Mesenchymal stem cell (in vitro differentiated cells and primary cell): ENCODE results near the gene BORCS6.
A peak's percentile ranks its signal among the peaks of the same experiment; 100 is the strongest.

Source experiments
- DNase-seq: peaks from one replicate; pipeline ENCODE4 v3.0.0-alpha.2; 2013
- H2AFZ ChIP-seq: one replicate; pipeline ENCODE4 v1.6.1; 2013; ENCODE audit warnings: low read depth, mild to moderate bottlenecking, control low read depth, inconsistent platforms, low read length, moderate library complexity
- H2AK5ac ChIP-seq: 2 replicates; pipeline ENCODE4 v1.6.1; 2013; ENCODE audit warnings: low read length, moderate library complexity, mild to moderate bottlenecking, inconsistent platforms; ENCODE audit not compliant: severe bottlenecking
- H2BK120ac ChIP-seq: one replicate; pipeline ENCODE4 v1.6.1; 2013; ENCODE audit warnings: low read depth, mild to moderate bottlenecking, inconsistent platforms, low read length, moderate library complexity
- H2BK12ac ChIP-seq, 2 experiments: one replicate each; pipeline ENCODE4 v1.6.1; 2013; ENCODE audit warnings: inconsistent platforms in 2 of 2, low read length in 2 of 2, mild to moderate bottlenecking in 2 of 2, moderate library complexity in 2 of 2, control low read depth in 1 of 2
- H2BK15ac ChIP-seq: one replicate; pipeline ENCODE4 v1.6.1; 2013; ENCODE audit warnings: mild to moderate bottlenecking, low read depth, inconsistent platforms; ENCODE audit not compliant: poor library complexity, severe bottlenecking
- H2BK5ac ChIP-seq: 2 replicates; pipeline ENCODE4 v1.6.1; 2013; ENCODE audit warnings: low read depth, mild to moderate bottlenecking, low read length, control low read depth, inconsistent platforms; ENCODE audit not compliant: poor library complexity, severe bottlenecking
- H3K14ac ChIP-seq, 2 experiments: one replicate each; pipeline ENCODE4 v1.6.1; 2013; ENCODE audit warnings: inconsistent platforms in 2 of 2, low read length in 2 of 2, control low read depth in 1 of 2, mild to moderate bottlenecking in 1 of 2, moderate library complexity in 1 of 2
- H3K18ac ChIP-seq, 2 experiments: one replicate each; pipeline ENCODE4 v1.6.1; 2013; ENCODE audit warnings: inconsistent platforms in 2 of 2, low read length in 2 of 2, control low read depth in 1 of 2, low read depth in 1 of 2, mild to moderate bottlenecking in 1 of 2
- H3K23ac ChIP-seq, 2 experiments: one replicate each; pipeline ENCODE4 v1.6.1; 2013; ENCODE audit warnings: inconsistent platforms in 2 of 2, low read length in 2 of 2, mild to moderate bottlenecking in 2 of 2, moderate library complexity in 2 of 2, control low read depth in 1 of 2
- H3K27ac ChIP-seq: 2 replicates; pipeline ENCODE4 v1.5.1; 2013; ENCODE audit warnings: mild to moderate bottlenecking, moderate library complexity, low read length, control low read depth, inconsistent platforms; ENCODE audit not compliant: poor library complexity, severe bottlenecking
- H3K27me3 ChIP-seq, 2 experiments: 2 replicates each; pipeline versions ENCODE4 v1.6.1 to v1.7.0; 2013; ENCODE audit warnings: low read length in 2 of 2, mild to moderate bottlenecking in 2 of 2, moderate library complexity in 2 of 2, control low read depth in 1 of 2, inconsistent platforms in 1 of 2; ENCODE audit not compliant: control insufficient read depth in 1 of 2, insufficient read depth in 1 of 2
- H3K36me3 ChIP-seq, 2 experiments: 2 replicates each; pipeline versions ENCODE4 v1.6.1 to v1.7.0; 2013; ENCODE audit warnings: low read length in 2 of 2, control low read depth in 1 of 2, inconsistent platforms in 1 of 2, low read depth in 1 of 2, mild to moderate bottlenecking in 1 of 2; ENCODE audit not compliant: insufficient read depth in 2 of 2, control insufficient read depth in 1 of 2
- H3K4ac ChIP-seq, 2 experiments: one replicate each; pipeline ENCODE4 v1.6.1; 2013; ENCODE audit warnings: inconsistent platforms in 2 of 2, low read length in 2 of 2, mild to moderate bottlenecking in 2 of 2, moderate library complexity in 2 of 2, control low read depth in 1 of 2, low read depth in 1 of 2
- H3K4me1 ChIP-seq: 2 replicates; pipeline ENCODE4 v1.6.1; 2013; ENCODE audit warnings: low read depth, low read length, control low read depth; ENCODE audit not compliant: control insufficient read depth, insufficient read depth
- H3K4me2 ChIP-seq: 2 replicates; pipeline ENCODE4 v1.6.1; 2013; ENCODE audit warnings: low read length, mild to moderate bottlenecking, inconsistent platforms; ENCODE audit not compliant: poor library complexity, severe bottlenecking
- H3K4me3 ChIP-seq, 2 experiments: 2 replicates each; pipeline versions ENCODE4 v1.5.1 to v1.7.0; 2013; ENCODE audit warnings: low read length in 2 of 2, mild to moderate bottlenecking in 2 of 2, control low read depth in 1 of 2, low read depth in 1 of 2; ENCODE audit not compliant: insufficient read depth in 1 of 2
- H3K79me1 ChIP-seq: replicated peaks from 2 replicates; pipeline ENCODE4 v1.6.1; 2013; ENCODE audit warnings: mild to moderate bottlenecking, control low read depth, low read length, inconsistent platforms; ENCODE audit not compliant: poor library complexity, severe bottlenecking
- H3K9ac ChIP-seq: 2 replicates; pipeline ENCODE4 v1.7.0; 2013; ENCODE audit warnings: mild to moderate bottlenecking, low read length, moderate library complexity
- H3K9me3 ChIP-seq: 2 replicates; pipeline ENCODE4 v1.7.0; 2013; ENCODE audit warnings: mild to moderate bottlenecking, low read length; ENCODE audit not compliant: control insufficient read depth
- H4K8ac ChIP-seq: one replicate; pipeline ENCODE4 v1.6.1; 2013; ENCODE audit warnings: inconsistent platforms, mild to moderate bottlenecking, low read length, moderate library complexity
- H4K91ac ChIP-seq: one replicate; pipeline ENCODE4 v1.6.1; 2013; ENCODE audit warnings: mild to moderate bottlenecking, low read length, inconsistent platforms
- WGBS: methylation state at CpG from one replicate; pipeline ENCODE4 v1.1.7; 2013; ENCODE audit warnings: mixed read lengths; 5-methylcytosine and 5-hydroxymethylcytosine counted together

Gene BORCS6

DNA sequence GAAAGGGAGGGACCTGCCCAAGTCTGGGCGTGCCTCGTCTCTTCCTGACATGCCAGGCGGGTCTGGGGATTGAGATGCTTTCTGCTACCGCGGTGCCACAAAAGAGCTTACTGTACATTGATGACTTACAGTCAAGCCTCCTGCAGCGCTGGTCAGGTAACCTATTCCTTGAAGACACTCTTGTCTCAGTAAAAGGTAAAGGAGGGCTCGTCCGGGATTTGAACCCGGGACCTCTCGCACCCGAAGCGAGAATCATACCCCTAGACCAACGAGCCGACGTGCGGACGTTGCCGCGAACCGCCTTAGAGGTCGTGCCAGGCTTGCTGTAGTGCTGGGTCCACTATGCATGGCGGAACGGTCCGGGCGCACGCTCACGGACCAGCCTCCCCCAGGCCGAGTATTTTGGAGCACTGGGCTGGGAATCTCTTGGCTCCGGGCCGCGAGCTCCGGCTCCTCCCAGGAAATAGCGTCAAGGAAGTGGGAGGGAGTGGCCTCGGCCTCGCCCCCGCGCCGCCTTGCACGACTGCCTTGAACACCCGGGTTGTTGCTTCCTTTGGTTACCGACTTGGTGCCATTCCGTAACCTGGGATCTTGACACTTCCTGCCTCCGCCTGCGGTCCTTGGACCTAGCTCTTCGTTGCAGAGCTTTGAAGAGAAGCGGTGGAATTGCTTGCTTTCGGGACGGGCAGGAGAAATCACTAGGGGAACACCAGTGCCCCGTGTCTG is 32.8 kb upstream of the BORCS6 start:
- Histone ChIP-seq H2BK12ac (peak overlapping the region; percentile 4 to 69), H4K91ac (peak overlapping the region; percentile 88), H3K36me3 (peaks cover 5 to 6% of the 10 kb centered on the region in 2 experiments), H3K27me3 (no peaks in the 10 kb centered on the region), H3K4me2 (peak overlapping the region; percentile 93), H3K9ac (peak overlapping the region; percentile 95), H2BK15ac (no peak overlapping the region), H2AK5ac (peak overlapping the region; percentile 75), H3K4me1 (peaks cover 16% of the 10 kb centered on the region), H3K79me1 (no peaks in the 10 kb centered on the region), H3K4ac (peak overlapping the region; percentile 40 to 98), H3K27ac (peak overlapping the region; percentile 97), H4K8ac (peak overlapping the region; percentile 85), H3K9me3 (no peaks in the 10 kb centered on the region), H2BK120ac (no peak overlapping the region), H2BK5ac (peak overlapping the region; percentile 48), H3K4me3 (peak overlapping the region; percentile 69 to 93), H3K18ac (peak overlapping the region; percentile 94 to 95), H3K14ac (peak overlapping the region in 1 of 2 experiments; percentile 53), H2AFZ (peak overlapping the region; percentile 72), H3K23ac (peak overlapping the region in 1 of 2 experiments; percentile 76)
- WGBS: under 1% methylated on average over 49 of the region's 49 CpGs
- DNase-seq: peak; percentile 96

DNA sequence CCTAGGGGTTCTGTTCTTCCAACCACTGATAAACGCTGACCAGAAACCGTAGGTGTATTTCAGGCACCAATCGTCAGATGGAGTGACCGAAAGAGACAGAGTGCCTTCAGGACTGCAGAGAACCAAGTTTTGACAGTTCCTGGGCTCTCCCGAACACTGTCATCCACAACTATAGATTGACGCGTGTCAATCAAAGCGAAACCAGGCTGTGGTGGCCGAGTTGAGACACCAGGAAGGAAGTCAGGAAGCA is 32.3 kb upstream of the BORCS6 start:
- H3K4me3 ChIP-seq: peak overlapping the region; percentile 69 to 93
- no peaks in the 10 kb centered on the region for H3K79me1 ChIP-seq
- no peaks in the 10 kb centered on the region for H3K27me3 ChIP-seq
- 0% methylated on average over 9 of the region's 9 CpGs for WGBS
- no peak overlapping the region for H2BK120ac ChIP-seq
- H2BK12ac ChIP-seq: peak overlapping the region; percentile 4 to 69
- H3K14ac ChIP-seq: no peak overlapping the region
- no peak overlapping the region for H2AFZ ChIP-seq
- peak overlapping the region; percentile 93 for H3K4me2 ChIP-seq
- peaks cover 16% of the 10 kb centered on the region for H3K4me1 ChIP-seq
- H4K8ac ChIP-seq: no peak overlapping the region
- peak overlapping the region; percentile 97 for H3K27ac ChIP-seq
- no peak overlapping the region for H2BK5ac ChIP-seq
- H3K9ac ChIP-seq: peak overlapping the region; percentile 95
- no peak for DNase-seq
- H3K4ac ChIP-seq: peak overlapping the region in 1 of 2 experiments; percentile 3
- H4K91ac ChIP-seq: no peak overlapping the region
- H3K9me3 ChIP-seq: no peaks in the 10 kb centered on the region
- peak overlapping the region; percentile 27 for H2AK5ac ChIP-seq
- no peak overlapping the region for H2BK15ac ChIP-seq
- H3K18ac ChIP-seq: peak overlapping the region; percentile 67 to 94
- H3K36me3 ChIP-seq: peaks cover under 1 to 2% of the 10 kb centered on the region in 2 experiments
- H3K23ac ChIP-seq: peak overlapping the region in 1 of 2 experiments; percentile 14

- under 1% methylated on average over 39 of the region's 40 CpGs for WGBS
- Histone ChIP-seq H3K4me1 (peaks cover 16% of the 10 kb centered on the region), H3K27me3 (no peaks in the 10 kb centered on the region), H3K18ac (peak overlapping the region; percentile 92 to 94), H3K27ac (peak overlapping the region; percentile 97), H3K23ac (peak overlapping the region in 1 of 2 experiments; percentile 87), H3K4me3 (peak overlapping the region; percentile 69 to 93), H3K4me2 (peak overlapping the region; percentile 93), H3K14ac (peak overlapping the region in 1 of 2 experiments; percentile 92), H4K8ac (peak overlapping the region; percentile 3), H3K9me3 (no peaks in the 10 kb centered on the region), H2AK5ac (no peak overlapping the region), H2BK15ac (no peak overlapping the region), H2AFZ (peak overlapping the region; percentile 93), H3K79me1 (no peaks in the 10 kb centered on the region), H3K9ac (peak overlapping the region; percentile 95), H2BK5ac (peak overlapping the region; percentile 83), H3K4ac (peak overlapping the region in 1 of 2 experiments; percentile 97), H3K36me3 (no peaks in the 10 kb centered on the region), H2BK120ac (peak overlapping the region; percentile 56), H2BK12ac (peak overlapping the region in 1 of 2 experiments; percentile 68), H4K91ac (peak overlapping the region; percentile 2)
- DNase-seq: peak; percentile 97
Measured at GRCh38 chr17:8221663-8222379, 31.8 kb upstream of the BORCS6 start.
